GM03348 (cell line): Measurements from ENCODE around the gene MTX2.

Experiments
- DNase-seq: peaks from one replicate; pipeline ENCODE4 v3.0.0; 2012; ENCODE audit warnings: low spot score

Gene MTX2

DNA sequence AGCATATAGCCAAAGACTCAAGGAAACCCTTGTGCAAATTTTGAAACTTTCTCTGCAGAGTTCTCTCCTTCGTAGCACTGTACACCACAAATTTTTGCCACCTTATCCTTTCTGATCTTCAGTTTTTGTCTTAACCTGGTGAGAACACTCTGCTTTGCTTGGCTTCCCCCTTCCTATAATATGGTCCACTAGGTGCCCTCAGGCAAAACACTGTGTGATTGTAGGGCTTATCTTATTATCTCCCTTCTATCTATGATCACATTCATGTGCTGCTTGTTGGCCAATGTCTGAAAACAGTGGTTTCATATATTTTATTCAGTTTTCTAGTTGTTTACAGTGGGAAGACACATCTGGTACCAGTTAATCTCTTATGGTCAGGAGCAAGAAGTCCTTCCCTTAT is 111.1 kb downstream of the MTX2 start:
- no peak for DNase-seq

DNA sequence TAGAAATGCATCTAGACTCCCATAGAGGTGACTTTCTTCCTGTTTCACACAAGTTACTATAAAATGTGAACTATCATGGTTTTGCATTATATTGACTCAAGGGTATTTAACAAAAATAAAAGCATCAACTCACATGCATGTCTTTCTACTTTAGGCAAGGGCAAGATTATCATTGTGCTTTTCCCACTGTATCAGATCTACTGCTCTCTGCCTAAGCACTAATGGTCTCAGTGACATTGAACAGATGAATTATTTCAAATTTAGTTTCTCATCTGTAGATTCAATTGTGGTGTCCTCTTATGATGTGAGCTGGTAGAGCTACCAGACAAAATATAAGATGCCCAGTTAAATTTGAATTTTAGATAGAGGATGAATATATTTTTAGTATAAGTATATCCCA is 113.9 kb downstream of the MTX2 start:
- DNase-seq = no peak

DNA sequence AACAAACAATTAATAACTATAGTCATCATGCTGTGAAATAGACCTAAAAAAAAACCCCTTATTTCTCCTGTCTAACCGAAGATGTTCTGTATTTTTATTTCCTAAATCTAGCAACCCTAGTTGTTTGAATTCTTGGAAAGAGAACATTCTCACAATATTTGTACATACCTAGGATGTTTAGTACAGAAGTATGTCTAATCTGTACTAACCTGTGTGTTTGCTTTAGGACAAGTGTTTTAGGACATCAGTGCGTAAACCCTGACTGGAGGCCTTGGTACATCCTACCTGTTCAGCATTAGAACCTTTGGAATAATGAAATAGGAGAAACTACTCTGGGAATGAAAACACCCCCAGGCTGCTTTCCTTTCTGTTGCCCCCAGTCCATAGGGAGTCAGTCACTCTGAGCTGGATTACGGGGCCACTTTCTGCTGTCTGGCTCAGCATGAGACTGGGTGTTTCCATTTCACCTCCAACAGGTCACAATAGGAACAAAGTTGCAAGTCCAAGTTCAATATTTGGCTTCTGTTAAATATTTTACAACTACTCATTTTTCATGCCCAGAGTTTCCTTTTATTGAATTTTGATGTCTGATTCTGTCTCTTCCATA is 114.7 kb downstream of the MTX2 start:
- DNase-seq = no peak

DNA sequence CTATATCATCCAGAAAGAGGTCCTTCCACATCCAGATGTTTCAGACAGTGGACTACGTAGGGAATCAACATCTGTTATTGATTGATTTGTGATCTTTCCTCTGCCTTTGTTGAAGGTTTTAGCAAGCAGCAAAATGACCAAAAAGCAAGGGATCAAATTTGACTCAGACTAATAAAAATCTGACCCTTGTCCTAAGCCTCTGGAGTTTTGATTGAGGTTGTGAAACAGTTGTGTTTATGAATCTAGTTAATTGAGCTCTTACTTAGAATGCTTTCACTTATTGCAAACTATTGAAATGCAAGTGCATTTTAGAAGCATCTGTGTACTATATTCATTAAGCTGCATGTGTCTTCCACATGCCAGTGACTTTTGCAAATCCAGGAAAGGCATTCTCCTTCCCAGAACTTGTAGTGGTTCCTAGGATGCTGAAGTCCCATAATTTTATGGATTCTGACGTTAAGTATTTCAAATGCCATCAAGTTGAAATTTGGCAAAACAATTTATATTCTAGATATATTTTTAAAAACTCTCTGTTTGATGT is 116.0 kb downstream of the MTX2 start:
- no peak for DNase-seq

DNA sequence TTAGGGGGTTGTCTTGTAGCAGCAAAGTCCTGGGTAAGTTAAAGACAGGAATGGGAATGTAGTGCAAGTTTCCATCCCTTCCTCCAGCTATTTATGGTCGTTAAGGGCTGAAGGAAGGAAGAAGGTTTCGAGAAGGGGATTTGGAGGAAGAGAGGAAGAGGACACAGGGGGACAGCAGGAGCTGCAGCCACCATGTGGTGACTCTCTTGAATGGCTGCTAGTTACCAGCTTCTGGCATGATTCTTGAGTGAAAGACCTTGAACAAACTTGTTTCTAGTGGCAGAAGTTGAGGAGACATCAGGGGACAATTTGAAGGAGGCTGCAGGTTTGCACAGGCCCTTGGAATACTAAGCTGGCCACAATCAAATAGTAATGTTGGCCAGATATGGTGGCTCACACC is 116.6 kb downstream of the MTX2 start:
- DNase-seq = no peak
